Bronchial epithelial cell (primary cell): ENCODE results near the gene TXLNG. TPM values are rescaled to one million over a fixed set of nuclear protein-coding genes. Genes with fewer than 3 reads are reported as not detected.

Source experiments
- DNase-seq: peaks from one replicate; pipeline ENCODE4 v3.0.0-alpha.2; 2010; ENCODE audit warnings: low read depth
- FAIRE-seq: peaks from 2 replicates; lab custom pipeline; 2011; peaks lifted over from hg19 to GRCh38; lab: Jason Lieb, UNC
- H3K27me3 ChIP-seq: 2 replicates; pipeline ENCODE4 v1.5.1; 2011; ENCODE audit warnings: low read length; ENCODE audit not compliant: control insufficient read depth, insufficient read depth
- H3K36me3 ChIP-seq: 2 replicates; pipeline ENCODE4 v1.5.1; 2011; ENCODE audit warnings: low read length; ENCODE audit not compliant: control insufficient read depth, insufficient read depth
- H3K4me3 ChIP-seq: 2 replicates; pipeline ENCODE4 v1.5.1; 2011; ENCODE audit warnings: mild to moderate bottlenecking, low read depth, low read length, control low read depth
- total RNA-seq: library from RNA; depleted of rRNA; stranded (reverse); fragments of >200 nt; gene quantifications from 2 replicates; pipeline ENCODE4 v1.2.1, GENCODE V29; 2014
- TF ChIP-seq, protein P1 (sequence below): IDR thresholded peaks from 2 replicates; pipeline ENCODE4 v1.5.1; 2011; ENCODE audit warnings: mild to moderate bottlenecking, moderate library complexity, low read length, control low read depth, inconsistent platforms; ENCODE audit not compliant: insufficient read depth, severe bottlenecking

The TXLNG gene
- total RNA-seq, 1 donor from 2014 or later, result 7.6 TPM

DNA sequence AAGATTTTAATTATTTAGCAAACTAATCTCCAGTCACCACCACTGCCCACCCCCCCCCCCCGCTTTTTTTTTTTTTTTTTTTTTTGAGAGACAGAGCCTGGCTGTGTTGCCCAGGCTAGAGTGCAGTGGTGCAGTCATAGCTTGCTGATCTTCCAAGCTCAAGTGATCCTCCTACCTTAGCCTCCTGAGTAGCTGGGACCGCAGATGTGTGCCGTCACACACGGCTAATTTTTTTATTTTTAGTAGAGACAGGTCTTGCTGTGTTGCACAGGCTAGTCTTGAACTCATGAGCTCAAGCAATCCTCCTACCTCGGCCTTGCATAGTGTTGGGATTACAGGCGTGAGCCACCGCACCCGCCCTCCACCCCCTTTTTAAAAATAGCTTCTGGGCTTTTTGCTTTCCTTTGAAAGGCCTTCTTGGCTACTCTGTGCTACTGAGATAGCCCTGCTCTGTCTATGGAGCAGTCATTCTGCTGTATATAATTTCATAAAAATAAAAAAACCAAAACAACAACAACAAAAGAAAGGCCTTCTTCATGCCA is 18.7 kb downstream of the TXLNG start:
- no peaks in the 10 kb centered on the region for H3K36me3 ChIP-seq
- TF ChIP-seq, protein P1, sequence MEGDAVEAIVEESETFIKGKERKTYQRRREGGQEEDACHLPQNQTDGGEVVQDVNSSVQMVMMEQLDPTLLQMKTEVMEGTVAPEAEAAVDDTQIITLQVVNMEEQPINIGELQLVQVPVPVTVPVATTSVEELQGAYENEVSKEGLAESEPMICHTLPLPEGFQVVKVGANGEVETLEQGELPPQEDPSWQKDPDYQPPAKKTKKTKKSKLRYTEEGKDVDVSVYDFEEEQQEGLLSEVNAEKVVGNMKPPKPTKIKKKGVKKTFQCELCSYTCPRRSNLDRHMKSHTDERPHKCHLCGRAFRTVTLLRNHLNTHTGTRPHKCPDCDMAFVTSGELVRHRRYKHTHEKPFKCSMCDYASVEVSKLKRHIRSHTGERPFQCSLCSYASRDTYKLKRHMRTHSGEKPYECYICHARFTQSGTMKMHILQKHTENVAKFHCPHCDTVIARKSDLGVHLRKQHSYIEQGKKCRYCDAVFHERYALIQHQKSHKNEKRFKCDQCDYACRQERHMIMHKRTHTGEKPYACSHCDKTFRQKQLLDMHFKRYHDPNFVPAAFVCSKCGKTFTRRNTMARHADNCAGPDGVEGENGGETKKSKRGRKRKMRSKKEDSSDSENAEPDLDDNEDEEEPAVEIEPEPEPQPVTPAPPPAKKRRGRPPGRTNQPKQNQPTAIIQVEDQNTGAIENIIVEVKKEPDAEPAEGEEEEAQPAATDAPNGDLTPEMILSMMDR, result no peak
- no peaks in the 10 kb centered on the region for H3K27me3 ChIP-seq
- FAIRE-seq (no peak), DNase-seq (no peak)
- no peak overlapping the region for H3K4me3 ChIP-seq

- TF ChIP-seq, protein P1, result no peak
- Histone ChIP-seq H3K36me3 (no peaks in the 10 kb centered on the region), H3K4me3 (no peak overlapping the region), H3K27me3 (no peaks in the 10 kb centered on the region)
- no peak for FAIRE-seq
- DNase-seq, result no peak
Observed at GRCh38 chrX:16807548-16807947, 21.3 kb downstream of the TXLNG start.

- no peaks in the 10 kb centered on the region for H3K36me3 ChIP-seq
- TF ChIP-seq, protein P1, result no peak
- DNase-seq (peak; percentile 62), FAIRE-seq (no peak)
- no peaks in the 10 kb centered on the region for H3K27me3 ChIP-seq
- H3K4me3 ChIP-seq, result no peak overlapping the region
Observed at GRCh38 chrX:16807976-16808542, 21.8 kb downstream of the TXLNG start.

- TF ChIP-seq, protein P1, result no peak
- Histone ChIP-seq H3K4me3 (no peak overlapping the region), H3K36me3 (no peaks in the 10 kb centered on the region), H3K27me3 (no peaks in the 10 kb centered on the region)
- no peak for DNase-seq
- FAIRE-seq, result no peak
Observed at GRCh38 chrX:16814597-16814996, 28.3 kb downstream of the TXLNG start.

- Histone ChIP-seq H3K4me3 (no peak overlapping the region), H3K36me3 (no peaks in the 10 kb centered on the region), H3K27me3 (no peaks in the 10 kb centered on the region)
- FAIRE-seq (no peak), DNase-seq (no peak)
- TF ChIP-seq, protein P1, result no peak
Observed at GRCh38 chrX:16819634-16820033, 33.4 kb downstream of the TXLNG start.

DNA sequence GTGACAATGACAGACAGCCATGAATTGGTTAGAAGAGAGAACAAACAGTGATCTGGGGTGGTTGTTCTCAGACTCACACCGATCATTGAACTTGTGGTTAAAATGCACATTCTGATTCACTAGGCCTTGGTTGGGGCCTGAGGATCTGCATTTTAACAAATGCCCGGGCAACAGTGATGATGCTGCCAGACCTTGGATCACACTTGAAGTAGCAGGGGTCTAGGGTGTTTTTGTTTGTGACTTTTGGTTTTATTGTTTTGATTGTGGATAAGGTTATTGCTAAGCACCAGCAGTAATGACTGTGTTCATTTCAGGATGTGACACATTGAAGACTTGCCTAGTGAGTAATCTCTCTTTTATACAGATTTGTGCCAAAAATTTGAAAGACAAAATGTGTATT is 36.5 kb downstream of the TXLNG start:
- DNase-seq (peak; percentile 73), FAIRE-seq (no peak)
- Histone ChIP-seq H3K4me3 (no peak overlapping the region), H3K27me3 (no peaks in the 10 kb centered on the region), H3K36me3 (no peaks in the 10 kb centered on the region)
- TF ChIP-seq, protein P1, result no peak
